ENCODE data around the gene ZNF337.

ZNF337 gene

DNA sequence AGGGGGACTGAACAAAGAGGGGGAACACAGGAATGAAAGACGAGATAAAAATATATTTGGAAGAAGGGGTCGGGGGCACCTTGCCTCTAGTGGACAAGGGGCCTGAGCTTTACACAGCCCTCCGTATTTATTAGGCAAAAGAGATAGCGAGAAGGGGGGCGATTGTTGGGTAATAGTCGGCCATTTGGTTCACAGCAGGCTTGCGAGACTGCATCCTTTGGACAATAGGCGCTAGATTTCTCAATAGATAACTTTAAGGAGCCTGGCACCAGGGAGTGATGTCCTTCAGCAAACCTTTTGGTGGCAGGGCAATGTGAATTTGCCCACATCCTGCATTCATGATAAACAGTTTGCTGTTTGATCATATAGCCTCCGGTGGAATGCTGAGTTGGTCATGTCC is 69.9 kb downstream of the ZNF337 start:
- no peak for DNase-seq (ENCODE audit: low spot score)

- DNase-seq (ENCODE audit: low spot score): no peak
Measured at GRCh38 chr20:25624500-25624939, 72.1 kb downstream of the ZNF337 start.
